NCI-H2171 treated with DMSO at 0.1 percent for 48 hours (cell line): ENCODE data around the gene XPOT.

Source experiments
- DNase-seq: peaks from one replicate; lab custom pipeline; 2025; lab: John Stamatoyannopoulos, UW

Gene XPOT

GRCh38 chr12:64418209-64418608 is 14.0 kb downstream of the XPOT start:
- no peak for DNase-seq

- DNase-seq: no peak
Measured at GRCh38 chr12:64419696-64420095, 15.5 kb downstream of the XPOT start.

- DNase-seq: no peak
Measured at GRCh38 chr12:64427988-64428387, 23.8 kb downstream of the XPOT start.

- DNase-seq: no peak
Measured at GRCh38 chr12:64428956-64429355, 24.8 kb downstream of the XPOT start.

- no peak for DNase-seq
Measured at GRCh38 chr12:64430886-64431285, 26.7 kb downstream of the XPOT start.

- DNase-seq: no peak
Measured at GRCh38 chr12:64431791-64432190, 27.6 kb downstream of the XPOT start.

- no peak for DNase-seq
Measured at GRCh38 chr12:64433915-64434314, 29.7 kb downstream of the XPOT start.

- DNase-seq: no peak
Measured at GRCh38 chr12:64440100-64440499, 35.9 kb downstream of the XPOT start.

- DNase-seq: no peak
Measured at GRCh38 chr12:64445490-64445889, 41.3 kb downstream of the XPOT start.

- DNase-seq: no peak
Measured at GRCh38 chr12:64446295-64446694, 42.1 kb downstream of the XPOT start.

- DNase-seq: no peak
Measured at GRCh38 chr12:64450057-64450640, 46.0 kb downstream of the XPOT start.

GRCh38 chr12:64450711-64451486 is 46.7 kb downstream of the XPOT start:
- peak; percentile 26 for DNase-seq

- DNase-seq: peak; percentile 76
Measured at GRCh38 chr12:64451687-64452558, 47.7 kb downstream of the XPOT start, which contains the start of gene TBK1. TBK1 (plus strand) TSS chr12:64452120; CDS start chr12:64455871, 3,751 bp downstream.

- DNase-seq: peak; percentile 35
Measured at GRCh38 chr12:64452559-64453329, 48.6 kb downstream of the XPOT start.

GRCh38 chr12:64455506-64455905 is 51.3 kb downstream of the XPOT start:
- DNase-seq: no peak

GRCh38 chr12:64456119-64456518 is 51.9 kb downstream of the XPOT start:
- DNase-seq: no peak

GRCh38 chr12:64457032-64457431 is 52.8 kb downstream of the XPOT start:
- no peak for DNase-seq

GRCh38 chr12:64457466-64457865 is 53.3 kb downstream of the XPOT start:
- no peak for DNase-seq

- no peak for DNase-seq
Measured at GRCh38 chr12:64457923-64458322, 53.7 kb downstream of the XPOT start.

GRCh38 chr12:64459394-64459891 is 55.3 kb downstream of the XPOT start:
- DNase-seq: no peak

GRCh38 chr12:64461634-64462414 is 57.6 kb downstream of the XPOT start:
- no peak for DNase-seq
